ENCODE data around the gene CNTNAP2. TPM values are rescaled to one million over a fixed set of nuclear protein-coding genes. Genes with fewer than 3 reads are reported as not detected.

CNTNAP2 gene
- total and polyA plus RNA-seq, 2 donors from 2014 or later = 0.06 to 0.13 TPM

DNA sequence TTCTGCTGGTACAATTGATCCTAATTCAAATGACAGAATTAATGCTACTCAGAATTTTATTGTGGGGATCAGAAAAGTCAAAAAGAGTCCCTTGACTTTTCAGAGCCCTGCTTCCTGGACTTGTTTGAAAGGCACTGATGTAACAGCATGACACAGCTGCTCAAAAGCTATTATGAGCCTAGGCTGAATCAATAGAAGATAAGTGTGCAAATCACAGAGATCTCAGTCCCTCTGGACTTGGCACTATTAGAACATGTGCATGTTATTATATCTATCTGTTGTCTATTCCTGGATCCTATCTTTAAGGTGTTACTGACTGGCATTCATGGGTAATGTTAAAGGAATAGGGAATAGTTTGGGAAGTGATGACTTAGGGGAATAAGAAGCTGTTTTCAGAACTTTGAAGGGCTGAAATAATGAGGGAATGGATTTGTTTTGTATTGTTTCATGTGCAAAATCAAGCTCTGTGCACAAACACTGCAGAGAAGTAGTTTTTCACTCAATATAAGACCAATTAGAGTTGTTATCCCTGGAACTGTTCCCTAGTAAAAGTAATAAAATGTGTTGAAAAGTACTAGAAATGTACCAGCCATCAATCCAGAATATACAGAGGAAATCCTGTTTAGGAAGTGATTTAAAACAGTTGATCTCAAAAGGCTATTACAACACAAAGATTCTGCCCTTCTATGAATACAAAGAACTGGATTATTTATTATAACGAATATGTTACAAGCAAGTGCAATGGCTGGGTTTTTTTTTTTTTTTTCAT lies 1659.1 kb downstream of the CNTNAP2 start:
- DNase-seq (peak in 2 of 5 donors; percentile 49 to 64), FAIRE-seq (no peak)
- no peaks in the 10 kb centered on the region for H3K27me3 ChIP-seq (ENCODE audit: control insufficient read depth, insufficient read depth, low read length)
- TF ChIP-seq, protein P1, sequence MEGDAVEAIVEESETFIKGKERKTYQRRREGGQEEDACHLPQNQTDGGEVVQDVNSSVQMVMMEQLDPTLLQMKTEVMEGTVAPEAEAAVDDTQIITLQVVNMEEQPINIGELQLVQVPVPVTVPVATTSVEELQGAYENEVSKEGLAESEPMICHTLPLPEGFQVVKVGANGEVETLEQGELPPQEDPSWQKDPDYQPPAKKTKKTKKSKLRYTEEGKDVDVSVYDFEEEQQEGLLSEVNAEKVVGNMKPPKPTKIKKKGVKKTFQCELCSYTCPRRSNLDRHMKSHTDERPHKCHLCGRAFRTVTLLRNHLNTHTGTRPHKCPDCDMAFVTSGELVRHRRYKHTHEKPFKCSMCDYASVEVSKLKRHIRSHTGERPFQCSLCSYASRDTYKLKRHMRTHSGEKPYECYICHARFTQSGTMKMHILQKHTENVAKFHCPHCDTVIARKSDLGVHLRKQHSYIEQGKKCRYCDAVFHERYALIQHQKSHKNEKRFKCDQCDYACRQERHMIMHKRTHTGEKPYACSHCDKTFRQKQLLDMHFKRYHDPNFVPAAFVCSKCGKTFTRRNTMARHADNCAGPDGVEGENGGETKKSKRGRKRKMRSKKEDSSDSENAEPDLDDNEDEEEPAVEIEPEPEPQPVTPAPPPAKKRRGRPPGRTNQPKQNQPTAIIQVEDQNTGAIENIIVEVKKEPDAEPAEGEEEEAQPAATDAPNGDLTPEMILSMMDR (IDR thresholded peaks at IDR 0.05; ENCODE audit: borderline replicate concordance, extremely low read depth, insufficient read depth) = no peak
- no peaks in the 10 kb centered on the region for H3K4me1 ChIP-seq (ENCODE audit: control insufficient read depth in 2 of 3, insufficient read depth in 2 of 3, low read depth in 1 of 3, low read length in 3 of 3)
- no peak overlapping the region for H3K4me3 ChIP-seq (ENCODE audit: low read length in 3 of 3)
- intact Hi-C loops (cut with DNase I) = no loop called here
- no peaks in the 10 kb centered on the region for H3K36me3 ChIP-seq (ENCODE audit: control insufficient read depth in 2 of 3, insufficient read depth in 3 of 3, low read length in 3 of 3)
- H3K27ac ChIP-seq (ENCODE audit: low read depth in 2 of 2, low read length in 2 of 2) = no peak overlapping the region
- H3K9me3 ChIP-seq (ENCODE audit: control insufficient read depth in 2 of 3, insufficient read depth in 1 of 3, low read length in 3 of 3) = no peaks in the 10 kb centered on the region
- H3K9ac ChIP-seq (ENCODE audit: low read length in 3 of 3) = no peak overlapping the region

DNA sequence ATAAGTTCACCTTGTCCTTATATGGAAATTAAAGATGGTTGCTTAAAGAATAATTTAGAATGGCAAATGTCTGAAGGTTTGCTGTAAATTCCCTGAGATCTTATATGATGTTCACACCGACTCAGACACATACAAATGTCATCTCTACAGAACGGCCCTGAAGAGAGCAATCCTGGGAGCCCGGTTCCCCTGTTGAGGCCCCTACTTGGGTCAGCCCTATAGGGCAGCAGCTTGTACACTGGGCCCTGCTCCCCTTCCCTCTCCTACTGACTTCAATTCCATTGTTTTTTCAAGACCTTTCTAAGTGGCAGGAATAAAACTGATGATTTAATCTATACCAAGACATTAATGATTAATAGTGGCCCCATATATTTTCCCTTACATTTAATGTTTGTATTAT lies 1660.7 kb downstream of the CNTNAP2 start:
- TF ChIP-seq, protein P1 (IDR thresholded peaks at IDR 0.05; ENCODE audit: borderline replicate concordance, extremely low read depth, insufficient read depth) = no peak
- Histone ChIP-seq H3K27me3 (ENCODE audit: control insufficient read depth, insufficient read depth, low read length) (no peaks in the 10 kb centered on the region), H3K4me1 (ENCODE audit: control insufficient read depth in 2 of 3, insufficient read depth in 2 of 3, low read depth in 1 of 3, low read length in 3 of 3) (no peaks in the 10 kb centered on the region), H3K36me3 (ENCODE audit: control insufficient read depth in 2 of 3, insufficient read depth in 3 of 3, low read length in 3 of 3) (no peaks in the 10 kb centered on the region), H3K9me3 (ENCODE audit: control insufficient read depth in 2 of 3, insufficient read depth in 1 of 3, low read length in 3 of 3) (no peaks in the 10 kb centered on the region), H3K9ac (ENCODE audit: low read length in 3 of 3) (no peak overlapping the region), H3K4me3 (ENCODE audit: low read length in 3 of 3) (no peak overlapping the region), H3K27ac (ENCODE audit: low read depth in 2 of 2, low read length in 2 of 2) (no peak overlapping the region)
- FAIRE-seq = no peak
- intact Hi-C loops (cut with DNase I) = no loop called here
- DNase-seq = no peak

DNA sequence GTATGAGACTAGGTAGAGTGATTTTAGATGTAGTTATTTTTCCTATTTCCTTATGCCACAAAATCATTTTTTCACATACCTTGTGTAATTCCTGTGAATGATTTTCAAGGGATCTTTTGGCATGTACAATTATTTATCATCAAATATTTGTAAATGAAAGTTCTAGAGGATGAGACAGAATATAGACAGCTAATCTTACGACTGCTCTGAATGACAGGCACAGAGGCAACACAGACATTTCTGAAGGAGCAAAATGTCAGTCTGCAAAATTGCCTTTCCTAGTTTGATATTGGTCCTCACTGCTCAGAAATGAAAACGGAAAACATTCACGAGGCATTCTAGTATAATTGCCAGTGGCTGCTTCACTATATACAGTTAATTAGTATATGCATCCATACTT lies 1663.3 kb downstream of the CNTNAP2 start:
- H3K9me3 ChIP-seq (ENCODE audit: control insufficient read depth in 2 of 3, insufficient read depth in 1 of 3, low read length in 3 of 3) = peaks cover 0 to 2% (median 0%) of the 10 kb centered on the region in 3 donors
- no peak for FAIRE-seq
- no peaks in the 10 kb centered on the region for H3K36me3 ChIP-seq (ENCODE audit: control insufficient read depth in 2 of 3, insufficient read depth in 3 of 3, low read length in 3 of 3)
- no peak overlapping the region for H3K4me3 ChIP-seq (ENCODE audit: low read length in 3 of 3)
- DNase-seq = no peak
- H3K27me3 ChIP-seq (ENCODE audit: control insufficient read depth, insufficient read depth, low read length) = no peaks in the 10 kb centered on the region
- no peak overlapping the region for H3K9ac ChIP-seq (ENCODE audit: low read length in 3 of 3)
- no peaks in the 10 kb centered on the region for H3K4me1 ChIP-seq (ENCODE audit: control insufficient read depth in 2 of 3, insufficient read depth in 2 of 3, low read depth in 1 of 3, low read length in 3 of 3)
- TF ChIP-seq, protein P1 (IDR thresholded peaks at IDR 0.05; ENCODE audit: borderline replicate concordance, extremely low read depth, insufficient read depth) = no peak
- intact Hi-C loops (cut with DNase I) = no loop called here
- no peak overlapping the region for H3K27ac ChIP-seq (ENCODE audit: low read depth in 2 of 2, low read length in 2 of 2)
